OCI-LY7 (cell line): ENCODE results near the gene BST1. TPM values are rescaled to one million over a fixed set of nuclear protein-coding genes. Genes with fewer than 3 reads are reported as not detected.

Source experiments
- BruUV-seq: library from RNA; stranded (reverse); fragments of 400-500 nt; replicated peaks from 2 replicates; lab custom pipeline; 2021; lab: Mats Ljungman, UMichigan
- CTCF ChIA-PET: fragments of 300-600 bp; sonication (Branson Sonifier 250); formaldehyde crosslinking; loops from one replicate; lab custom pipeline; 2022; ENCODE audit warnings: antibody characterized with exemption; ENCODE audit not compliant: unreplicated experiment; lab: Charles Lee
- POLR2A ChIA-PET: fragments of 300-600 bp; sonication (Branson Sonifier 250); formaldehyde crosslinking; loops from one replicate; lab custom pipeline; 2022; ENCODE audit warnings: antibody characterized with exemption; lab: Charles Lee
- DNase-seq: peaks from one replicate; pipeline ENCODE4 v3.0.0-alpha.2; 2015; ENCODE audit warnings: low spot score
- H2AFZ ChIP-seq: fragments of 200-600 bp; sonication (generic), shearing (Covaris generic); 2 replicates; pipeline ENCODE4 v1.6.1; 2014; ENCODE audit warnings: mild to moderate bottlenecking, antibody characterized with exemption, low read length, moderate library complexity
- H3K27ac ChIP-seq: fragments of 200-600 bp; sonication (generic); 2 replicates; pipeline ENCODE4 v1.5.1; 2014; ENCODE audit warnings: mixed run types, low read depth, mild to moderate bottlenecking, moderate library complexity, low read length, inconsistent platforms; ENCODE audit not compliant: poor library complexity, severe bottlenecking
- H3K36me3 ChIP-seq: fragments of 200-600 bp; sonication (generic); 2 replicates; pipeline ENCODE4 v1.6.1; 2014; ENCODE audit warnings: mild to moderate bottlenecking, antibody characterized with exemption, low read length, moderate library complexity, mixed read lengths; ENCODE audit not compliant: insufficient read depth
- H3K4me1 ChIP-seq: fragments of 200-600 bp; sonication (generic); 2 replicates; pipeline ENCODE4 v1.5.1; 2014; ENCODE audit warnings: mild to moderate bottlenecking, low read length; ENCODE audit not compliant: insufficient read depth, poor library complexity, severe bottlenecking
- H3K4me2 ChIP-seq: fragments of 200-600 bp; sonication (generic); 2 replicates; pipeline ENCODE4 v1.6.1; 2014; ENCODE audit warnings: mild to moderate bottlenecking, low read length
- H3K4me3 ChIP-seq: fragments of 200-600 bp; sonication (generic); 2 replicates; pipeline ENCODE4 v1.5.1; 2014; ENCODE audit warnings: mild to moderate bottlenecking, low read depth, low read length; ENCODE audit not compliant: poor library complexity, severe bottlenecking
- H3K79me2 ChIP-seq: fragments of 200-600 bp; sonication (generic); 2 replicates; pipeline ENCODE4 v1.6.1; 2016; ENCODE audit warnings: low read depth, mild to moderate bottlenecking, low read length, moderate library complexity, mixed read lengths; ENCODE audit not compliant: insufficient read depth
- H3K9me2 ChIP-seq: fragments of 200-600 bp; sonication (generic); 2 replicates; pipeline ENCODE4 v1.6.1; 2016; ENCODE audit warnings: mild to moderate bottlenecking, low read length, mixed read lengths; ENCODE audit not compliant: insufficient read depth
- H3K9me3 ChIP-seq: fragments of 200-600 bp; sonication (generic); 2 replicates; pipeline ENCODE4 v1.6.1; 2014; ENCODE audit warnings: mild to moderate bottlenecking, mixed run types, low read length, mixed read lengths
- H4K20me1 ChIP-seq: fragments of 200-600 bp; sonication (generic); 2 replicates; pipeline ENCODE4 v1.6.1; 2014; ENCODE audit warnings: mild to moderate bottlenecking, antibody characterized with exemption, low read length, moderate library complexity, mixed read lengths; ENCODE audit not compliant: insufficient read depth
- CTCF ChIP-seq: fragments of 200-600 bp; sonication (generic); conservative IDR thresholded peaks from 2 replicates; pipeline ENCODE4 v1.5.1; 2014; ENCODE audit warnings: mild to moderate bottlenecking, antibody characterized with exemption, low read length, moderate library complexity, mixed read lengths
- EZH2phosphoT487 ChIP-seq: fragments of 200-600 bp; sonication (generic); IDR thresholded peaks from 2 replicates; pipeline ENCODE4 v1.6.1; 2018; ENCODE audit warnings: low read depth, borderline replicate concordance, mild to moderate bottlenecking, mixed run types, antibody characterized with exemption, low read length, moderate library complexity, mixed read lengths
- intact Hi-C: fragments of 100-400 bp; cut with micrococcal nuclease; formaldehyde crosslinking; loops from one replicate; pipeline ENCODE4 v1.10.0; 2022; ENCODE audit not compliant: unreplicated experiment
- total RNA-seq, 2 experiments: library from RNA; depleted of rRNA in 1 of 2; stranded (reverse); fragments of >200 nt in 1 of 2; shearing (Covaris generic) in 1 of 2; gene quantifications; 2 replicates each; pipeline ENCODE4 v1.2.3, GENCODE V29; 2014 to 2022

The BST1 gene
- total RNA-seq, 2 experiments from 2014 or later, result 0.21 to 0.50 TPM

DNA sequence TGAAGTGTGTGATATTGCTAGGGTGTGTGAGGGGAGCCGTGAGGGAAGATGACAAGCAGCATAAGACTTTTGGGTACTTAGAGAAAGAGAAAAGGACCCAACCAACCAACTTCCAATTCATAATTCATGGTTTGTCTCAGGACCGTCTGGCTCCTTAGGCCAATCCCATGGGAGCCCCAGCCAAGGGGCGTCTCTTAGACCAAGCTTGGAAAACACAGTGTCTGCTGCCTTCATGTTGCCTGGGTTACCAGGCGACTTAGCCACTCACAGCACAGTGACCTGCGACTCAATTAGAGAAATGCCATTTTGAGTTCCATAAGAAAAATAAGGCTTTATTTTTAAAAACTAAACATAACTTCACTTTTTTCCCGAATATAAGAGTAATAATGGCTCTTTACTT, 32.7 kb downstream of the BST1 start:
- Histone ChIP-seq H3K27ac (no peak overlapping the region), H3K79me2 (no peaks in the 10 kb centered on the region), H3K4me1 (peaks cover 16% of the 10 kb centered on the region), H3K9me2 (no peaks in the 10 kb centered on the region), H3K4me3 (no peak overlapping the region), H3K9me3 (0 out of 2 replicates have a peak, but pooled peaks cover 5% of the 10 kb centered on the region), H4K20me1 (no peaks in the 10 kb centered on the region), H3K4me2 (no peak overlapping the region), H3K36me3 (no peaks in the 10 kb centered on the region), H2AFZ (no peak overlapping the region)
- no TSS peak for BruUV-seq
- intact Hi-C loops, result no loop called here
- DNase-seq, result no peak
- TF ChIP-seq EZH2phosphoT487 (no peak), CTCF (no peak)
- ChIA-PET POLR2A (no interaction called here), CTCF (no interaction called here)

GRCh38 chr4:15736514-15737050, 33.7 kb downstream of the BST1 start:
- H3K9me2 ChIP-seq, result no peaks in the 10 kb centered on the region
- intact Hi-C loops, result no loop called here
- BruUV-seq, result no TSS peak
- H3K27ac ChIP-seq, result no peak overlapping the region
- H3K9me3 ChIP-seq, result peaks cover 8% of the 10 kb centered on the region; the same call in 1 of the 2 replicates
- no peak overlapping the region for H3K4me2 ChIP-seq
- no peaks in the 10 kb centered on the region for H3K36me3 ChIP-seq
- H3K79me2 ChIP-seq, result no peaks in the 10 kb centered on the region
- H3K4me1 ChIP-seq, result peaks cover 9% of the 10 kb centered on the region
- CTCF ChIA-PET, result interaction anchor here (1.0 kb wide), 1 partner anchor 146 kb away, joined by 3 read pairs; no protein-coding TSS in a partner anchor
- DNase-seq, result no peak
- no peak overlapping the region for H2AFZ ChIP-seq
- no peaks in the 10 kb centered on the region for H4K20me1 ChIP-seq
- no peak overlapping the region for H3K4me3 ChIP-seq
- POLR2A ChIA-PET, result no interaction called here
- TF ChIP-seq EZH2phosphoT487, result no peak
- TF ChIP-seq CTCF, result no peak

DNA sequence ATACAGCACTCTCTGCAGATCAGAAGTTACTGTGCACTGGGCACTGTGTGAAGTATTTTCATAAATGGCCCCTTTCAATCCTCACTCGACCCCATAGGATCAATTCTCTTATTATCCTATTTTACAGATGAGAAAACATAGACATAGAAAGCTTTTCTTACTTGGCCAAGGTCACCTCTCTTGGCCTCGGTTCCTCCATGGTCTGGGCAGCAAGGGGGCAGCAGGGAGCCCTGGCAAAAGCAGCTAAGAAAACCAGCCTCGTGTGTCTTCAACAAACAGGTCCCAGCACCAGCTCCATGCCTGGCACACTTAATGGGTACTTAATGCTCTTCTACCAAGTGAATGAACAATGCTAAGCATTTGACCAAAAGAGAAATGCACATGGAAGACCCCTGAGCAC, 34.4 kb downstream of the BST1 start:
- DNase-seq, result no peak
- CTCF ChIA-PET, result interaction anchor here (1.0 kb wide), 1 partner anchor 145 kb away, joined by 3 read pairs; no protein-coding TSS in a partner anchor
- POLR2A ChIA-PET, result interaction anchor here (0.6 kb wide), 1 partner anchor 35 kb away, joined by 3 read pairs; no protein-coding TSS in a partner anchor

More for the DNA sequence above, 34.4 kb downstream of the BST1 start:
- intact Hi-C loops, result no loop called here
- Histone ChIP-seq H3K4me1 (peaks cover 9% of the 10 kb centered on the region), H3K9me2 (no peaks in the 10 kb centered on the region), H3K79me2 (no peaks in the 10 kb centered on the region), H4K20me1 (no peaks in the 10 kb centered on the region), H2AFZ (no peak overlapping the region), H3K36me3 (no peaks in the 10 kb centered on the region), H3K4me2 (no peak overlapping the region), H3K4me3 (no peak overlapping the region), H3K27ac (no peak overlapping the region), H3K9me3 (peaks cover 13% of the 10 kb centered on the region; the same call in 1 of the 2 replicates)
- TF ChIP-seq EZH2phosphoT487 (no peak), CTCF (peak; percentile 54)
- BruUV-seq, result no TSS peak
